ENCODE measurements around the gene RNF169.
"Not testable (repeated sequence)": the region's sequence is repeated elsewhere in the genome, so short reads cannot be mapped to it uniquely, and the experiment has no call there.

The RNF169 gene

GRCh38 chr11:74729397-74729796, 19.3 kb upstream of the RNF169 start:
- DNase-seq: no peak

- DNase-seq: no peak
These were observed 17.9 kb upstream of the RNF169 start for GRCh38 chr11:74730571-74731260.

- DNase-seq: peak; percentile 31
These were observed 17.2 kb upstream of the RNF169 start, which contains the start of gene CHRDL2 for GRCh38 chr11:74731301-74732094. Gene CHRDL2, minus strand, starts transcription at chr11:74731426. Its CDS starts 538 bp downstream, at chr11:74730888.

GRCh38 chr11:74734559-74734925, 14.1 kb upstream of the RNF169 start:
- no peak for DNase-seq

GRCh38 chr11:74735365-74735928, 13.2 kb upstream of the RNF169 start:
- DNase-seq: no peak

- no peak for DNase-seq
These were observed 12.6 kb upstream of the RNF169 start for GRCh38 chr11:74736031-74736430.

- peak; percentile 67 for DNase-seq
These were observed 8.9 kb upstream of the RNF169 start for GRCh38 chr11:74739546-74740270.

- DNase-seq: no peak
These were observed 6.6 kb upstream of the RNF169 start for GRCh38 chr11:74742070-74742469.

- DNase-seq: no peak
These were observed 5.0 kb upstream of the RNF169 start for GRCh38 chr11:74743640-74744039.

GRCh38 chr11:74744277-74744676, 4.4 kb upstream of the RNF169 start:
- no peak for DNase-seq

- DNase-seq: no peak
These were observed 1.8 kb upstream of the RNF169 start for GRCh38 chr11:74746868-74747267.

GRCh38 chr11:74749127-74749964, 697 bp downstream of the RNF169 start:
- DNase-seq: peak; percentile 31

GRCh38 chr11:74749965-74750296, 1.3 kb downstream of the RNF169 start:
- no peak for DNase-seq

- not testable (repeated sequence) for DNase-seq
These were observed 1.9 kb downstream of the RNF169 start for GRCh38 chr11:74750598-74750997.

- no peak for DNase-seq
These were observed 2.7 kb downstream of the RNF169 start for GRCh38 chr11:74751303-74751702.

GRCh38 chr11:74754507-74755252, 6.0 kb downstream of the RNF169 start:
- peak; percentile 91 for DNase-seq

GRCh38 chr11:74755395-74755995, 6.8 kb downstream of the RNF169 start:
- no peak for DNase-seq

- DNase-seq: no peak
These were observed 7.9 kb downstream of the RNF169 start for GRCh38 chr11:74756571-74756970.

GRCh38 chr11:74766905-74767304, 18.3 kb downstream of the RNF169 start:
- DNase-seq: no peak

- not testable (repeated sequence) for DNase-seq
These were observed 19.6 kb downstream of the RNF169 start for GRCh38 chr11:74768172-74768651.

Data from fibroblast of skin of scalp (primary cell).